Heart left ventricle (tissue), 16 donors: ENCODE results near the gene SHANK3. TPM values are rescaled to one million over a fixed set of nuclear protein-coding genes. Genes with fewer than 3 reads are reported as not detected.

Experiments
- ATAC-seq, 4 donors: fragments of 200-7000 bp; cut with Tn5 transposase; one replicate each; pipeline ENCODE4 v1.9.1; 2020 to 2022; ENCODE audit warnings: moderate library complexity in 4 of 4, mild to moderate bottlenecking in 3 of 4, moderate number of reproducible peaks in 1 of 4
- DNase-seq, 5 donors: peaks; one replicate each; pipeline ENCODE4 v3.0.0-alpha.2; 2020
- H3K27ac ChIP-seq, 12 donors: fragments of 200-600 bp; sonication (generic) in 4 of 12; one replicate each; pipeline versions ENCODE4 v1.5.0 to v1.8.0; 2016 to 2022; ENCODE audit warnings: mild to moderate bottlenecking in 2 of 12
- H3K27me3 ChIP-seq, 9 donors: fragments of 200-600 bp; sonication (generic) in 2 of 9; one replicate each; pipeline versions ENCODE4 v1.5.1 to v1.8.0; 2016 to 2022; ENCODE audit warnings: mild to moderate bottlenecking in 3 of 9
- H3K36me3 ChIP-seq, 9 donors: fragments of 200-600 bp; sonication (generic) in 2 of 9; one replicate each; pipeline versions ENCODE4 v1.5.0 to v1.8.0; 2018 to 2022; ENCODE audit warnings: mild to moderate bottlenecking in 2 of 9
- H3K4me1 ChIP-seq, 12 donors: fragments of 200-600 bp; sonication (generic) in 4 of 12; one replicate each; pipeline versions ENCODE4 v1.5.0 to v1.8.0; 2016 to 2022; ENCODE audit warnings: mild to moderate bottlenecking in 3 of 12
- H3K4me3 ChIP-seq, 12 donors: fragments of 200-600 bp; sonication (generic) in 4 of 12; one replicate each; pipeline versions ENCODE4 v1.5.0 to v1.8.0; 2017 to 2022; ENCODE audit warnings: mild to moderate bottlenecking in 9 of 12, moderate library complexity in 4 of 12
- H3K9me3 ChIP-seq, 12 donors: fragments of 200-600 bp; sonication (generic) in 4 of 12; one replicate each; pipeline versions ENCODE4 v1.5.0 to v1.8.0; 2016 to 2022; ENCODE audit warnings: mild to moderate bottlenecking in 1 of 12
- CTCF ChIP-seq, 12 donors: fragments of 200-600 bp; sonication (generic) in 4 of 12; IDR thresholded peaks; one replicate each; pipeline versions ENCODE4 v1.5.0 to v1.8.0; 2018 to 2022; ENCODE audit warnings: antibody characterized with exemption in 12 of 12, mild to moderate bottlenecking in 5 of 12
- POLR2A ChIP-seq, 2 donors: fragments of 450-650 bp; IDR thresholded peaks; one replicate each; pipeline ENCODE4 v1.6.1; 2017; ENCODE audit warnings: antibody characterized with exemption in 2 of 2, mild to moderate bottlenecking in 2 of 2, moderate library complexity in 2 of 2
- WGBS, 4 donors: extraction: QIAGEN DNeasy Blood & Tissue Kit in 2 of 4; methylation state at CpG; one replicate each; pipeline versions ENCODE4 v1.1.5 to v1.1.7; 2013 to 2018; 5-methylcytosine and 5-hydroxymethylcytosine counted together
- intact Hi-C, 10 donors: fragments of 100-400 bp; cut with DNase I; formaldehyde crosslinking; loops; one replicate each; pipeline versions ENCODE4 v1.11.1 to v1.14.2; 2022
- polyA plus RNA-seq, 2 donors: library from polyadenylated mRNA; stranded (reverse); fragments of 200-250 nt; gene quantifications; one replicate each; pipeline ENCODE4 v1.2.3, GENCODE V29; 2013
- total RNA-seq, 9 donors: library from RNA; depleted of rRNA in 2 of 9; stranded (reverse); fragments of >200 nt in 2 of 9; fragmentation: NEBNext Ultra II Directional in 3 of 9; extraction: Animal tissue kit (Norgen Biotek cat#: 25700) in 3 of 9; gene quantifications; one replicate each; pipeline versions ENCODE4 v1.1.0 to v1.2.4, GENCODE V29; 2016 to 2023
- donor health status: ischemic (EF 13 %, LVEDD 7.1; RV severe dilation, severe dysfunction).
- donor health status: healthy with polysubstance abuse.
- donor health status: DM: no; HTN: yes; CAD: no.
- donor health status: DM: no; HTN: no; CAD: no.
- donor health status: ischemic (EF 25% LVEDD 6.9; RV normal size, moderate dysfunction).
- donor health status: ischemic (EF 25% LVEDD 5.7; RV mildly dilated, moderate dysfunction).
- donor health status: healthy.
- donor health status: DM: yes; HTN: yes; CAD: no.
- donor health status: ischemic (EF 35%, LVEDD 5.7; RV mildly dilated, moderate dysfunction).
- donor health status: nonischemic (EF 11% LVEDD 7.7; RV severe dilation, severe dysfunction).
- donor health status: DM: yes; HTN: yes; CAD: no.
- donor health status: PGD.
- donor health status: ischemic (EF 29% LVEDD 5.4; RV normal size, mild dysfunction).
- donor health status: nonischemic (EF 23%, LVEDD 6.1; RV moderate dilation, normal function).

Gene SHANK3
- total and polyA plus RNA-seq, 11 donors = 11.3 to 36.0 (median 21.9) TPM

DNA sequence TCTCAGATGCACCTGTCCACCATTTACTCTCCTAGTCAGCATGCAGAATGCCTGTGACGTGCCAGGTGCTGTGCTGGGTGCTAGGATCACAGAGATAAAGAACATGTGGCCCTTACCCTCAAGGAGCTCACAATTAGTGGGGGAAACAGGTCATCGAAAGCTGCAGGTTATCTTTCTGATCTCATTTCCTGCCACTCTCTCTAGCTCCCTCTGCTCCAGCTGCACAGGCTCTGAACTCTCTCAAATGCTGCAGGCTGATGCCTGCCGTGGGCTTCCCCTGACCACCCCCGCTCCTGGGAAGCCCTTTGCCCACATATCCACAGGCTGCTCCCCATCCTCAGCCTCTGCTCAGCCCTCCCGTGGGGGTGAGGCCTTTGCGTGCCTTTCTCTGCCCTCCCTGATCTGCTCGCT lies 29.6 kb downstream of the SHANK3 start:
- peaks cover 0 to 55% (median 21%) of the 10 kb centered on the region in 12 donors for H3K4me1 ChIP-seq
- no peak overlapping the region for H3K4me3 ChIP-seq
- ATAC-seq = no peak
- 64 to 73% (median 69%) methylated on average over 7 of the region's 7 CpGs for whole genome bisulfite sequencing, 4 donors
- intact Hi-C loops = loop anchor here in 2 of 10 donors (5.0 kb wide), 1 partner anchor 75 kb away; the partner anchor contains the start of gene ARSA (in 2 of the 2)
- H3K36me3 ChIP-seq = peaks cover 0 to 56% (median 32%) of the 10 kb centered on the region in 9 donors
- peak in 2 of 5 donors; percentile 13 to 36 for DNase-seq
- no peaks in the 10 kb centered on the region for H3K9me3 ChIP-seq
- no peaks in the 10 kb centered on the region for H3K27me3 ChIP-seq
- H3K27ac ChIP-seq = no peak overlapping the region
- TF ChIP-seq CTCF (IDR thresholded peaks at IDR 0.05) = no peak
- TF ChIP-seq POLR2A (IDR thresholded peaks at IDR 0.05) = no peak

DNA sequence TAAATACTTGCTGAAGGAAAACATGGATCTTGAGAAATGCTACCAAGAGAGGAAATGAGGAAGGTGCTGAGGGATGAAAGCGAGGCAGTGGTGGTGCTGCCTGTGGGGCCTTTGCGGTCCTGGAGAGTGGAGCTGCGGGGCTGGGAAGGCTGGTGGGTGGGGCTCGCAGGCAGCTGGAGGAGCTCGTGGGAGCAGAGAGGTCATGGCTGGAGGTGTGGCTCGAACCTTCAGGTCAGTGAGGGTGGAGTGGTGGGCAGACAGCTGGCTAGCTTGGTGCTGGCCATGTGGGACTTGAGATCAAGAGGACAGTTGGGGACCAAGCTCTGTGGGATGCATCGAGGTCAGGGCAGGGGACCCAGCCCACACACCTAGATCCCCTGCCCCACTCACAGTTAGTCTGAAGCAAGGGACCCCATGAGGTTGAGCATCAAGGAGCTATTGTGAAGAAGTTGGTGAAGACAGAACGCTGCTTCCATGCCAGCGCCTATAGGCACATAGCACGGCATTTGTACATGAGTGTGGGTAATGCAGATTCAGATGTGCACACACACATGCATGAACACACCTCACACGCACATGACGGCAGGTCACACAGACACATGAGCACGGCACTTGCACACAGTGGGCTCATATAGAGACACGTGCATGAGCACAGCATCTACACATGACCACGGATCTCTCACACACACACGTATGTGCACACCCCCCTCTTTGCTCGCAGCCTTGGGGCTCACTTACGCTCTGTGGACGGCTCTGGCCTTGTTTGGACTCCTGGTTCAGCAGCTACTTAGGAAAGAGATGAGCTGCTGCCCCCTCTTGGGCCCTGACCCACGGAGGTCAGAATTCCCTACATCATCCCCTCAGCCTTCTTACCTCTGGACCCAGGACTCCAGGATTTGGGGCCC lies 30.4 kb downstream of the SHANK3 start:
- peaks cover 0 to 59% (median 36%) of the 10 kb centered on the region in 9 donors for H3K36me3 ChIP-seq
- H3K4me1 ChIP-seq = peaks cover 0 to 50% (median 19%) of the 10 kb centered on the region in 12 donors
- no peak for TF ChIP-seq POLR2A (IDR thresholded peaks at IDR 0.05)
- no peak for TF ChIP-seq CTCF (IDR thresholded peaks at IDR 0.05)
- H3K27me3 ChIP-seq = no peaks in the 10 kb centered on the region
- no peaks in the 10 kb centered on the region for H3K9me3 ChIP-seq
- intact Hi-C loops = loop anchor here in 2 of 10 donors (5.0 kb wide), 1 partner anchor 76 kb away; the partner anchor contains the start of gene ARSA (in 2 of the 2)
- DNase-seq = peak in 3 of 5 donors; percentile 12 to 29 (median 26)
- H3K4me3 ChIP-seq = no peak overlapping the region
- no peak overlapping the region for H3K27ac ChIP-seq
- 81 to 88% (median 84%) methylated on average over 20 of the region's 20 CpGs for WGBS, 4 donors
- no peak for ATAC-seq

DNA sequence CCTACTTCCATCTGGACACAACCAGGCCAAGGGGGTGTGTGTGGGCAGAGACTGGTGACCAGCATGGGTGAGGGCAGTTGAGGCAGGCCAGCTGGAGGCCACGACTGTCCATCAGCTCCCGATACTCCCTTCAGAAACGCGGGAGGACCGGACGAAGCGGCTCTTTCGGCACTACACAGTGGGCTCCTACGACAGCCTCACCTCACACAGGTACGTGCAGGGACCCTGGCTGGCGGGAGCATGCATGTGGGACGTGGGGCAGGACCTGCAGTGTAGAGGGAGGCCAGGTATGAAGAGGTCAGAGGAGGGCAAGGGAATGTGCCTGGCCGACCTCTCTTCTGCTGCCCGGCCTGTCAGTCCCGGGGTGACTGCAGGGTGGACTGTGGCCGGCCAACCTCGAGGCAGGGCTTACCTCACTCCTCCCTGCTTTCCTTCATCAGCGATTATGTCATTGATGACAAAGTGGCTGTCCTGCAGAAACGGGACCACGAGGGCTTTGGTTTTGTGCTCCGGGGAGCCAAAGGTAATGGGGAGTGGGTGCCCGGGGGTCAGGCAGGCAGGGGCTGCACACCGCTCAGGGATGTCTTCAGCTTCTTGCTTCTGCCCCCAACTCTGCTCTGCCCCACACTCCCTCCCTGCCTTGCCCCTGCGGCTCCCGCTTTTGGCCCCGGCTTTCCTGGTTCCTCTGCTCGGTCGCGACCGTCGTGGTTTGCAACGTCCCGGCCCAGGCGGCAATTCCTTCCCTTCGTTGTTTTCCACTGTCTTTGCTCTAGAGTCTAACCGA lies 31.3 kb downstream of the SHANK3 start:
- 84 to 89% (median 86%) methylated on average over 31 to 36 of the region's 36 CpGs for WGBS, 4 donors
- no peak for TF ChIP-seq POLR2A (IDR thresholded peaks at IDR 0.05)
- no peak for TF ChIP-seq CTCF (IDR thresholded peaks at IDR 0.05)
- no peaks in the 10 kb centered on the region for H3K9me3 ChIP-seq
- no peak overlapping the region for H3K4me3 ChIP-seq
- no peak overlapping the region for H3K27ac ChIP-seq
- DNase-seq (peak in 3 of 5 donors; percentile 16 to 34 (median 19)), ATAC-seq (no peak)
- peaks cover 0 to 63% (median 35%) of the 10 kb centered on the region in 9 donors for H3K36me3 ChIP-seq
- intact Hi-C loops = loop anchor here in 2 of 10 donors (5.0 kb wide), 1 partner anchor 77 kb away; the partner anchor contains the start of gene ARSA (in 2 of the 2)
- H3K4me1 ChIP-seq = peaks cover 0 to 42% (median 16%) of the 10 kb centered on the region in 12 donors
- H3K27me3 ChIP-seq = no peaks in the 10 kb centered on the region
